ENCODE data around the gene SLIT1. TPM values are rescaled to one million over a fixed set of nuclear protein-coding genes. Genes with fewer than 3 reads are reported as not detected.

The SLIT1 gene
- total and polyA plus RNA-seq, 2 of the 8 experiments (the other 6 are each of a cell fraction or from before 2014, with no cell fraction given): 0.70 to 0.88 TPM

DNA sequence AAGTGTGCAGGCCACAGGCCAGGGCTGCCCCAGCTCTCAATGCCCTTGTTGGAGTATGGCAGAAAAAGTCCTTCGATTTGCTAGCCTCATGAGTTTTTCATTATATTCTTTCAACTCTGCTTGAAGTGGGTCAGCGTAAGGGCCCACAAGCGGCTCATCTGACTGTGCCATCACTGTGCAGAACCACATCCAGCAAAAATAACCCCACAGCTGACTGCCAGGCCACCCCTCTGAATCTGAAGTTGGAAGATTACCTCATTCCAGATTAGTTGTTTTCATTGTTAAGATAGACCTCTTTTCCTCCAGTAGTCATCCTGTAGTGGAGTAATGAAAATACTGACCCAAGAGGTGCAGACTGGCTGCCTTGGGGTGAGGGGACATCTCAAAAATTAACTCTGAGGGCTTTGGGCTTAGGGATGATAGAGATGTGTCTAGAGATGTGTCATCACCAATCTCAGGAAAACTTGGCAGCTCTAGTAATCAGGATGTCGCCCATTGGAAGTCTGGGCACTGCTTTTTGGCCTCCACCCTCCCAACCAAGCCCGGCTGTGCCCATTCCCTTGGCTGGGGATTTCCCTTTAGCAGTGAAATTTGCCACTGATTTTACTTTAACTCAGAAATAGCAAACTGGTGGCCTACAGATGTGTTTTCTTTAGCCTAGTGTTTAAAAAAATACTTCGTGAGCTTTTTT lies 189.3 kb downstream of the SLIT1 start (continued):
- TF ChIP-seq SIRT6 (IDR thresholded peaks at IDR 0.05; ENCODE audit: low read length) (no peak), NRF1 (IDR thresholded peaks at IDR 0.05; ENCODE audit: low read depth, low read length) (no peak), CBX5 (IDR thresholded peaks at IDR 0.05; ENCODE audit: low read depth, low read length) (no peak), CTBP2 (IDR thresholded peaks at IDR 0.05; ENCODE audit: borderline replicate concordance, insufficient read depth, insufficient read length, low read length) (no peak), POLR2AphosphoS5 (IDR thresholded peaks at IDR 0.05; ENCODE audit: low read depth, low read length) (no peak), SAP30 (IDR thresholded peaks at IDR 0.05; ENCODE audit: insufficient read depth, insufficient replicate concordance, low read length) (no peak)
- TF ChIP-seq, protein P1, sequence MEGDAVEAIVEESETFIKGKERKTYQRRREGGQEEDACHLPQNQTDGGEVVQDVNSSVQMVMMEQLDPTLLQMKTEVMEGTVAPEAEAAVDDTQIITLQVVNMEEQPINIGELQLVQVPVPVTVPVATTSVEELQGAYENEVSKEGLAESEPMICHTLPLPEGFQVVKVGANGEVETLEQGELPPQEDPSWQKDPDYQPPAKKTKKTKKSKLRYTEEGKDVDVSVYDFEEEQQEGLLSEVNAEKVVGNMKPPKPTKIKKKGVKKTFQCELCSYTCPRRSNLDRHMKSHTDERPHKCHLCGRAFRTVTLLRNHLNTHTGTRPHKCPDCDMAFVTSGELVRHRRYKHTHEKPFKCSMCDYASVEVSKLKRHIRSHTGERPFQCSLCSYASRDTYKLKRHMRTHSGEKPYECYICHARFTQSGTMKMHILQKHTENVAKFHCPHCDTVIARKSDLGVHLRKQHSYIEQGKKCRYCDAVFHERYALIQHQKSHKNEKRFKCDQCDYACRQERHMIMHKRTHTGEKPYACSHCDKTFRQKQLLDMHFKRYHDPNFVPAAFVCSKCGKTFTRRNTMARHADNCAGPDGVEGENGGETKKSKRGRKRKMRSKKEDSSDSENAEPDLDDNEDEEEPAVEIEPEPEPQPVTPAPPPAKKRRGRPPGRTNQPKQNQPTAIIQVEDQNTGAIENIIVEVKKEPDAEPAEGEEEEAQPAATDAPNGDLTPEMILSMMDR (IDR thresholded peaks at IDR 0.05; ENCODE audit: control extremely low read depth in 1 of 3, insufficient read depth in 1 of 3, low read depth in 1 of 3, low read length in 3 of 3): no peak
- TF ChIP-seq, protein P2, sequence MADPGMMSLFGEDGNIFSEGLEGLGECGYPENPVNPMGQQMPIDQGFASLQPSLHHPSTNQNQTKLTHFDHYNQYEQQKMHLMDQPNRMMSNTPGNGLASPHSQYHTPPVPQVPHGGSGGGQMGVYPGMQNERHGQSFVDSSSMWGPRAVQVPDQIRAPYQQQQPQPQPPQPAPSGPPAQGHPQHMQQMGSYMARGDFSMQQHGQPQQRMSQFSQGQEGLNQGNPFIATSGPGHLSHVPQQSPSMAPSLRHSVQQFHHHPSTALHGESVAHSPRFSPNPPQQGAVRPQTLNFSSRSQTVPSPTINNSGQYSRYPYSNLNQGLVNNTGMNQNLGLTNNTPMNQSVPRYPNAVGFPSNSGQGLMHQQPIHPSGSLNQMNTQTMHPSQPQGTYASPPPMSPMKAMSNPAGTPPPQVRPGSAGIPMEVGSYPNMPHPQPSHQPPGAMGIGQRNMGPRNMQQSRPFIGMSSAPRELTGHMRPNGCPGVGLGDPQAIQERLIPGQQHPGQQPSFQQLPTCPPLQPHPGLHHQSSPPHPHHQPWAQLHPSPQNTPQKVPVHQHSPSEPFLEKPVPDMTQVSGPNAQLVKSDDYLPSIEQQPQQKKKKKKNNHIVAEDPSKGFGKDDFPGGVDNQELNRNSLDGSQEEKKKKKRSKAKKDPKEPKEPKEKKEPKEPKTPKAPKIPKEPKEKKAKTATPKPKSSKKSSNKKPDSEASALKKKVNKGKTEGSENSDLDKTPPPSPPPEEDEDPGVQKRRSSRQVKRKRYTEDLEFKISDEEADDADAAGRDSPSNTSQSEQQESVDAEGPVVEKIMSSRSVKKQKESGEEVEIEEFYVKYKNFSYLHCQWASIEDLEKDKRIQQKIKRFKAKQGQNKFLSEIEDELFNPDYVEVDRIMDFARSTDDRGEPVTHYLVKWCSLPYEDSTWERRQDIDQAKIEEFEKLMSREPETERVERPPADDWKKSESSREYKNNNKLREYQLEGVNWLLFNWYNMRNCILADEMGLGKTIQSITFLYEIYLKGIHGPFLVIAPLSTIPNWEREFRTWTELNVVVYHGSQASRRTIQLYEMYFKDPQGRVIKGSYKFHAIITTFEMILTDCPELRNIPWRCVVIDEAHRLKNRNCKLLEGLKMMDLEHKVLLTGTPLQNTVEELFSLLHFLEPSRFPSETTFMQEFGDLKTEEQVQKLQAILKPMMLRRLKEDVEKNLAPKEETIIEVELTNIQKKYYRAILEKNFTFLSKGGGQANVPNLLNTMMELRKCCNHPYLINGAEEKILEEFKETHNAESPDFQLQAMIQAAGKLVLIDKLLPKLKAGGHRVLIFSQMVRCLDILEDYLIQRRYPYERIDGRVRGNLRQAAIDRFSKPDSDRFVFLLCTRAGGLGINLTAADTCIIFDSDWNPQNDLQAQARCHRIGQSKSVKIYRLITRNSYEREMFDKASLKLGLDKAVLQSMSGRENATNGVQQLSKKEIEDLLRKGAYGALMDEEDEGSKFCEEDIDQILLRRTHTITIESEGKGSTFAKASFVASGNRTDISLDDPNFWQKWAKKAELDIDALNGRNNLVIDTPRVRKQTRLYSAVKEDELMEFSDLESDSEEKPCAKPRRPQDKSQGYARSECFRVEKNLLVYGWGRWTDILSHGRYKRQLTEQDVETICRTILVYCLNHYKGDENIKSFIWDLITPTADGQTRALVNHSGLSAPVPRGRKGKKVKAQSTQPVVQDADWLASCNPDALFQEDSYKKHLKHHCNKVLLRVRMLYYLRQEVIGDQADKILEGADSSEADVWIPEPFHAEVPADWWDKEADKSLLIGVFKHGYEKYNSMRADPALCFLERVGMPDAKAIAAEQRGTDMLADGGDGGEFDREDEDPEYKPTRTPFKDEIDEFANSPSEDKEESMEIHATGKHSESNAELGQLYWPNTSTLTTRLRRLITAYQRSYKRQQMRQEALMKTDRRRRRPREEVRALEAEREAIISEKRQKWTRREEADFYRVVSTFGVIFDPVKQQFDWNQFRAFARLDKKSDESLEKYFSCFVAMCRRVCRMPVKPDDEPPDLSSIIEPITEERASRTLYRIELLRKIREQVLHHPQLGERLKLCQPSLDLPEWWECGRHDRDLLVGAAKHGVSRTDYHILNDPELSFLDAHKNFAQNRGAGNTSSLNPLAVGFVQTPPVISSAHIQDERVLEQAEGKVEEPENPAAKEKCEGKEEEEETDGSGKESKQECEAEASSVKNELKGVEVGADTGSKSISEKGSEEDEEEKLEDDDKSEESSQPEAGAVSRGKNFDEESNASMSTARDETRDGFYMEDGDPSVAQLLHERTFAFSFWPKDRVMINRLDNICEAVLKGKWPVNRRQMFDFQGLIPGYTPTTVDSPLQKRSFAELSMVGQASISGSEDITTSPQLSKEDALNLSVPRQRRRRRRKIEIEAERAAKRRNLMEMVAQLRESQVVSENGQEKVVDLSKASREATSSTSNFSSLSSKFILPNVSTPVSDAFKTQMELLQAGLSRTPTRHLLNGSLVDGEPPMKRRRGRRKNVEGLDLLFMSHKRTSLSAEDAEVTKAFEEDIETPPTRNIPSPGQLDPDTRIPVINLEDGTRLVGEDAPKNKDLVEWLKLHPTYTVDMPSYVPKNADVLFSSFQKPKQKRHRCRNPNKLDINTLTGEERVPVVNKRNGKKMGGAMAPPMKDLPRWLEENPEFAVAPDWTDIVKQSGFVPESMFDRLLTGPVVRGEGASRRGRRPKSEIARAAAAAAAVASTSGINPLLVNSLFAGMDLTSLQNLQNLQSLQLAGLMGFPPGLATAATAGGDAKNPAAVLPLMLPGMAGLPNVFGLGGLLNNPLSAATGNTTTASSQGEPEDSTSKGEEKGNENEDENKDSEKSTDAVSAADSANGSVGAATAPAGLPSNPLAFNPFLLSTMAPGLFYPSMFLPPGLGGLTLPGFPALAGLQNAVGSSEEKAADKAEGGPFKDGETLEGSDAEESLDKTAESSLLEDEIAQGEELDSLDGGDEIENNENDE (IDR thresholded peaks at IDR 0.05; ENCODE audit: insufficient replicate concordance, low read length): no peak

All from H1 (cell line).